Mucosa of descending colon (tissue), 3 donors: ENCODE data around the gene SLC3A2. TPM values are rescaled to one million over a fixed set of nuclear protein-coding genes. Genes with fewer than 3 reads are reported as not detected.

Experiments used
- ATAC-seq: fragments of 200-7000 bp; cut with Tn5 transposase; one replicate; pipeline ENCODE4 v1.9.1; 2020; ENCODE audit warnings: mild to moderate bottlenecking, moderate library complexity
- DNase-seq, 3 donors: peaks; one replicate each; pipeline ENCODE4 v3.0.0-alpha.2; 2020
- H3K36me3 ChIP-seq: fragments of 200-600 bp; one replicate; pipeline ENCODE4 v1.8.0; 2021; ENCODE audit warnings: low read depth, mild to moderate bottlenecking
- H3K4me1 ChIP-seq: fragments of 200-600 bp; one replicate; pipeline ENCODE4 v1.8.0; 2021; ENCODE audit warnings: low read depth, mild to moderate bottlenecking
- H3K4me3 ChIP-seq: fragments of 200-600 bp; one replicate; pipeline ENCODE4 v1.8.0; 2021; ENCODE audit warnings: mild to moderate bottlenecking
- H3K9me3 ChIP-seq: fragments of 200-600 bp; one replicate; pipeline ENCODE4 v1.8.0; 2021; ENCODE audit warnings: mild to moderate bottlenecking
- CTCF ChIP-seq: fragments of 200-600 bp; IDR thresholded peaks from one replicate; pipeline ENCODE4 v1.8.0; 2022; ENCODE audit warnings: antibody characterized with exemption, mild to moderate bottlenecking
- intact Hi-C, 2 donors: fragments of 100-400 bp; cut with DNase I in 1 of 2; cut with micrococcal nuclease in 1 of 2; formaldehyde crosslinking; loops; one replicate each; pipeline versions ENCODE4 v1.11.0 to v1.11.1; 2022; cut with DNase I, micrococcal nuclease
- total RNA-seq, 3 donors: library from RNA; stranded (reverse); fragmentation: NEBNext Ultra II Directional in 2 of 3; extraction: Animal tissue kit (Norgen Biotek cat#: 25700) in 2 of 3; gene quantifications; one replicate each; pipeline versions ENCODE4 v1.2.1 to v1.2.4, GENCODE V29; 2021 to 2023
- donor health status: DM: no; HTN: no; CAD: no; lungs with moderate emphysema.
- donor health status: DM: no; HTN: no; CAD: no.
- donor health status: DM: no; HTN: yes; CAD: no.

Gene SLC3A2
- total RNA-seq, 3 donors from 2014 or later = 116 to 127 (median 124) TPM

- H3K4me3 ChIP-seq = no peak overlapping the region
- intact Hi-C loops = no loop called here
- H3K9me3 ChIP-seq = no peaks in the 10 kb centered on the region
- DNase-seq (peak in 1 of 3 donors; percentile 28), ATAC-seq (peak; percentile 15)
- H3K4me1 ChIP-seq = peaks cover 9% of the 10 kb centered on the region
- H3K36me3 ChIP-seq = no peaks in the 10 kb centered on the region
- TF ChIP-seq CTCF = no peak
Measured at GRCh38 chr11:62908468-62909072, 27.9 kb downstream of the SLC3A2 start.

GRCh38 chr11:62909107-62909894 lies 28.6 kb downstream of the SLC3A2 start:
- ATAC-seq = peak; percentile 96
- peak; percentile 57 for TF ChIP-seq CTCF
- Histone ChIP-seq H3K4me3 (no peak overlapping the region), H3K4me1 (peaks cover 9% of the 10 kb centered on the region), H3K9me3 (no peaks in the 10 kb centered on the region), H3K36me3 (no peaks in the 10 kb centered on the region)
- peak; percentile 87 to 89 (median 88) for DNase-seq
- intact Hi-C loops = no loop called here

- ATAC-seq (no peak), DNase-seq (no peak)
- intact Hi-C loops = no loop called here
- H3K4me3 ChIP-seq = no peak overlapping the region
- no peaks in the 10 kb centered on the region for H3K9me3 ChIP-seq
- peaks cover 9% of the 10 kb centered on the region for H3K4me1 ChIP-seq
- no peaks in the 10 kb centered on the region for H3K36me3 ChIP-seq
- no peak for TF ChIP-seq CTCF
Measured at GRCh38 chr11:62910141-62910882, 29.6 kb downstream of the SLC3A2 start.

- DNase-seq (no peak), ATAC-seq (no peak)
- Histone ChIP-seq H3K9me3 (no peaks in the 10 kb centered on the region), H3K4me1 (peaks cover 9% of the 10 kb centered on the region), H3K36me3 (no peaks in the 10 kb centered on the region), H3K4me3 (no peak overlapping the region)
- no peak for TF ChIP-seq CTCF
- intact Hi-C loops = no loop called here
Measured at GRCh38 chr11:62911137-62912130, 30.7 kb downstream of the SLC3A2 start.

GRCh38 chr11:62912268-62912667 lies 31.6 kb downstream of the SLC3A2 start:
- no peaks in the 10 kb centered on the region for H3K36me3 ChIP-seq
- H3K4me1 ChIP-seq = peaks cover 9% of the 10 kb centered on the region
- ATAC-seq (no peak), DNase-seq (no peak)
- intact Hi-C loops = no loop called here
- H3K4me3 ChIP-seq = no peak overlapping the region
- H3K9me3 ChIP-seq = no peaks in the 10 kb centered on the region
- TF ChIP-seq CTCF = no peak
